ENCODE measurements around the gene OTUB1. TPM values are rescaled to one million over a fixed set of nuclear protein-coding genes. Genes with fewer than 3 reads are reported as not detected.
"Not testable (repeated sequence)": the region's sequence is repeated elsewhere in the genome, so short reads cannot be mapped to it uniquely, and the experiment has no call there.

OTUB1 gene, protein sequence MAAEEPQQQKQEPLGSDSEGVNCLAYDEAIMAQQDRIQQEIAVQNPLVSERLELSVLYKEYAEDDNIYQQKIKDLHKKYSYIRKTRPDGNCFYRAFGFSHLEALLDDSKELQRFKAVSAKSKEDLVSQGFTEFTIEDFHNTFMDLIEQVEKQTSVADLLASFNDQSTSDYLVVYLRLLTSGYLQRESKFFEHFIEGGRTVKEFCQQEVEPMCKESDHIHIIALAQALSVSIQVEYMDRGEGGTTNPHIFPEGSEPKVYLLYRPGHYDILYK
- 10 to 100 TPM; 74.6 to 79.8 TPM for total RNA-seq

DNA sequence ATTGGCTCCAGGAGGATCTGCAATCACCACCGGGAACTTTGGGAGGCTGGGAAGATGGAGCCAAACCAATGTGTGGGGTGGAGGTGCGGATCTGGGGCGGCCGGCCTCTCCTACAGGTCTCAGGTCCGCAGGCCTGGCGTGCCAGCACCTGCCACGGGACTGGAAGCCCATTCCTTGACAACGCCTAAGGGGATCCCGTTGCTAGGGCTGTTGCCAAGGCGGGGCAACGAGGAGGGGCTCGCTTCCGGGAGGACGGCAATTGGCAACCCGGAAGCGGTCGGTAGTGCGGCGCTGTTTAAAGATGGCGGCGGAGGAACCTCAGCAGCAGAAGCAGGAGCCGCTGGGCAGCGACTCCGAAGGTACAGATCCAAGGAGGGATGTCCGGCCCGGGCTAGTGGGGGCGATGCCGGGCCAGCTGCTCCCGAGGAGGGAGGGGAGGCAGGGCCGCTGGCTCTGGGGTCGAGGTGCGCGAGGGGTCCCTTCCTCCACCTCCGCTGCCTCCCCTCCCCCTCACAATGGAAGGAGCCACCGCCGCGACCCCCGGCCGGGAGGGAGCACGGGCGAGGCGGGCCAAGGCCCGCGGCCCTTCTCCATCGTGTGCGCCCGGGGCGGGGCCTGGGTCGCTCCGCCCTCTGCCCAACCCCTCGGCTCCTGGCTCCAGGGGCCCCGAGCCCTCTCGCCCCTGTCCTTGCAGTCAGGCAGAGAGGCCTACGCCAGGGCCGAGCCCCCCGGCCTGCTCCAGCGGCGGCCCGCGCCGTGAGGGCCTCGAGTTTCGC lies at the start of gene OTUB1:
Gene OTUB1 (plus strand): TSS at position 283 of the 776 bp plus-strand sequence. CDS start 19 bp downstream, at position 302.
- ChIA-PET CTCF (interaction anchor here (1.0 to 4.8 kb wide), 5 partner anchors 12 to 163 kb away, joined by 3 to 29 read pairs (median 4); partner anchors contain the start of gene COX8A), POLR2A (no interaction called here)

DNA sequence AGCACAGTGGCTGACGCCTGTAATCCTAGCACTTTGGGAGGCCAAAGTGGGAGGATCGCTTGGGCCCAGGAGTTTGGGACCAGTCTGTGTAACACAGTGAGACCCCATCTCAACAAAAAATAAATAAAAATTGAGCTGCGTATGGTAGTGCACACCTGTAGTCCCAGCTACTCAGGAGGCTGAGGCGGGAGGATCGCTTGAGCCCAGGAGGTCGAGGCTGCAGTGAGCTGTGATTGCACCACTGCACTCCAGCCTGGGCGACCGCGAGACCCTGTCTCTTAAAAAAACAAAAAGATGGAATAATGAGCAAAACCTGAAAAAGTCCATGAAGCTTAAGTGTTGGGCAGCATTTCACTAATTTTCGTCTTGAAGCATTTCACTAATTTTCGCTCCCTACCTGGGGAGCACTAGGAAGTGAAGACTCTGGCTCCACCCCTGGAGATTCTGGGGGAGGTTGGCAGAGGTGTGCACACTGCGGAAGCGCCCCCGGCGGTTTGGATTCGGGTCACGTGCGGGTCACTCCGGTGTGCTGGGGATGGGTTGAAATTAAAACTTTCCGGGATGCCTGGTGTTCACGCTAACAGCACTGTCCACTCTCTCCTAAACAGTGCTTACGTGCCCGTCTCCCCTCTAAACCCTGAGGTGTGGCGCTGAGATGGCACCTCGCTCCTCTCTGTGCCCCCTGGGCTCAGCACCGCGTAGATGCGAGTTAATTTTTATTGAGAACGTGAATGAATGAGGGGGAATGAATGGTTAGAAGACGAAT lies 48.3 kb upstream of the OTUB1 start:
- CTCF ChIA-PET: interaction anchor here (1.0 to 4.2 kb wide), 2 partner anchors 100 to 170 kb away, joined by 3 to 17 read pairs; no protein-coding TSS in a partner anchor
- POLR2A ChIA-PET: interaction anchor here (0.6 kb wide), 1 partner anchor 18 kb away, joined by 3 read pairs; no protein-coding TSS in a partner anchor

- ChIA-PET POLR2A (interaction anchor here (0.6 kb wide), 2 partner anchors 19 to 162 kb away, joined by 3 read pairs; no protein-coding TSS in a partner anchor), CTCF (interaction anchor here (1.0 to 4.2 kb wide), 2 partner anchors 101 to 171 kb away, joined by 3 to 17 read pairs; no protein-coding TSS in a partner anchor)
Measured at GRCh38 chr11:63938479-63939396, 47.5 kb upstream of the OTUB1 start, which contains the start of gene NAA40. Gene NAA40 (plus strand): TSS chr11:63939002. CDS start chr11:63939097, 95 bp downstream.

DNA sequence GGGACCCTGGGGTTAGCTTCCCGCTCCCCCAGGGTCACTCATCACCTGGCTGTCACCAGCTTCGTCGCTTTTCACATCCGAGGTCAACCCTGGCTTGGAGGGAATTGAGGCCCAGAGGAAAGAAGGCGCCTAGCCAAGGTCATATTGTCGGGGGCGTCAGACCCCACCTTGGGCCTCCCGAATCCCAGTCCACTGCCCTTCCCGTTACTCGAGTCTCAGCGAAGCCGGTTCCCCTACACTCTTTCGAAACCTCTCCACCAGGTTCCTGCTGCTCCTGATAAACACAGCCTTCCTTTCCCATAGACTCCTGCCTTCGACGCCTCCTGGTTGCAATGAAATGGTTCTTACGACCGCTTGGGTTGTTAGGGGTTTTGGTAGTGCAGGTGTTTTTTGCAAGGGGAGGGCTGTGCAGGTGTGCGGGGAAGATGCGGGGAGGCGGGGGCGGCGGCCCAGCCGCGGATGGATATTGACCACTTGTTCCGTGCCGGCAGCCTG lies 46.8 kb upstream of the OTUB1 start:
- POLR2A ChIA-PET: interaction anchor here (0.6 kb wide), 1 partner anchor 163 kb away, joined by 3 read pairs; no protein-coding TSS in a partner anchor
- CTCF ChIA-PET: interaction anchor here (4.2 kb wide), 1 partner anchor 102 kb away, joined by 17 read pairs; no protein-coding TSS in a partner anchor

DNA sequence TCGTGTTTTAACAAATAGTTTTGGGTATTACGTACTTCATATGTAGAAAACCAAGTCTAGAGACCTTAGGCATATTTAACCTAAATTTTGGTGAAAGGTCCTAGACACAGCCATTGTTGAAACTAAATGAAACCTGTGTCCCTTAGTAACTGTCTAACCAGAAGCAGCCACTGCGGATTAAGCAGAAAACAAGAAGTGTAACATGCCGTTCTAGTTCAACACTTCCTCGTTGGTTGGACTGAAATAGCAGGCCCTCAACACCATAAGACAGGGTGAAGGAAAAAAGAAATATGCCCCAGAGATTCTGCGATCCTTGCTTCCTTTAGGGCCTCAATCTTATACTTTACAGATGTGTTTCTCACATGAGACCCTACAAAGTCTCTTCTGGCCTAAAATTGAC lies 45.5 kb upstream of the OTUB1 start:
- POLR2A ChIA-PET: no interaction called here
- CTCF ChIA-PET: no interaction called here

- POLR2A ChIA-PET: interaction anchor here (0.7 kb wide), 1 partner anchor 104 kb away, joined by 3 read pairs; no protein-coding TSS in a partner anchor
- CTCF ChIA-PET: interaction anchor here (1.3 to 5.5 kb wide), 2 partner anchors 21 to 105 kb away, joined by 3 to 63 read pairs; partner anchors contain the start of gene MARK2
Measured at GRCh38 chr11:63941901-63942300, 44.3 kb upstream of the OTUB1 start.

DNA sequence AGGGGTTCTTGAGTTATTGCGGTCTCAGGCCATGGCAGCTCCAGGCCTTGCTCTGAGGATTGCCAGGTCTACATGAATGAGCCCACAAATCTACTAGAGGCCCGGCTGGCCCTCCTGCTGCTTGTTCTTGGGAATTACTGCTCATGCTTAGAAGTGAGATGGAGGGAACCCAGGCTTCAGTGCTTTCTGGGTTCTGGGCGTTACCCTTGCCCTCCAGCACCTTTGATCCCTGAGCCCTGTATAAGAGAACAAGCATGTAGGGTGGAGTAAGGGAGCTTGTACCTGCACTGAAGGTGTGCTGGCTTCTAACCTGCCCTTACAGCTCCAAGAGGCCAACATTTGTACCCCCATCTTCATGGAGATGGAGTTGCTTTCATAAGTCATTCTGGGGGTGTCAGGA lies 43.4 kb upstream of the OTUB1 start:
- CTCF ChIA-PET: interaction anchor here (0.6 to 5.5 kb wide), 3 partner anchors 22 to 368 kb away, joined by 3 to 63 read pairs (median 8); partner anchors contain the start of gene MARK2
- POLR2A ChIA-PET: no interaction called here

DNA sequence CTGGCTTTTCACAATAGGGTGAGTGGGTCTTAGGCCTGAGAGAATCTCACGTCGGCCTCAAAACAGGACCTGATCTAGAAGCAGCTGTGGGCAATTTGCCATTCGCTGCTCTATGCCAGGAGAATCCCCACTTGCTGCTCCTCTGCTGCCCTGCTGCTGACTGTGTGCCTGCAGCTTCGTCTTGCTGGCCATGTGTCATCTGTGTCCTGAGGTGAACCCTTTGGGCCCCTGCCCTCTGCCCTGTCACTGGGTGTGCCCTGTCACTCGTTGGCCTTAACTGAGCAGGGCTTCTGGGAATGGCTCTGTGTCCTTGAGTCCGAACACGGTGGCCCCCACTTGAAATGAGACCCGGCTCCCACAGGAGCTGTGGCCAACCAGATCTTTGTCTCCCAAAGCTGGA lies 41.3 kb upstream of the OTUB1 start:
- ChIA-PET POLR2A (no interaction called here), CTCF (interaction anchor here (0.5 to 5.5 kb wide), 10 partner anchors 9 to 1028 kb away, joined by 3 to 63 read pairs (median 5); partner anchors contain the start of genes MARK2 and ZFTA)

- ChIA-PET POLR2A (interaction anchor here (0.6 kb wide), 1 partner anchor 109 kb away, joined by 3 read pairs; no protein-coding TSS in a partner anchor), CTCF (interaction anchor here (0.6 to 5.5 kb wide), 13 partner anchors 9 to 190 kb away, joined by 3 to 63 read pairs (median 5); partner anchors contain the start of genes MARK2 and ZFTA)
Measured at GRCh38 chr11:63945477-63946163, 40.6 kb upstream of the OTUB1 start.

GRCh38 chr11:63951779-63952536 lies 34.3 kb upstream of the OTUB1 start:
- CTCF ChIA-PET: interaction anchor here (1.2 to 1.3 kb wide), 2 partner anchors 10 to 115 kb away, joined by 5 to 7 read pairs; no protein-coding TSS in a partner anchor
- POLR2A ChIA-PET: interaction anchor here (0.5 to 0.6 kb wide), 2 partner anchors 97 to 233 kb away, joined by 3 read pairs; no protein-coding TSS in a partner anchor

DNA sequence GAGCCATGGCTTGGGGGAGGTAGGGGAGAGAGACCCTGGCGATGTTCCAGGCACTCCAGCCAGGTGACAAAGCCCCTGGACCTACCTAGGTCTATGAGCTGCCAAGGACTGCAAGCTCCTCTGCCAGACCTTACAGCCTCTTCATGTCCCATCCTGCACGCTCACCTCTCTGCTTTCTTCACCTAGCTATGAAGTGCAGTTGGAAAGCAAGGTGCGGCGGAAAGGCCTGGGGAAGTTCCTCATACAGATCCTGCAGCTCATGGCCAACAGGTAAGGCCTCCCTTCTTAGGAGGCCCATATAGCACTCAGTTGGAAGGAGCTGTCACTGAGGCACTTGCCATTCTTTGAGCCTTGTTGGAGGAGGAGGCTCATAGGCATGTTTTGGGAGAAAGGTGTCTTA lies 33.7 kb upstream of the OTUB1 start:
- POLR2A ChIA-PET: interaction anchor here (0.6 kb wide), 1 partner anchor 232 kb away, joined by 3 read pairs; no protein-coding TSS in a partner anchor

GRCh38 chr11:63958008-63958407 lies 28.2 kb upstream of the OTUB1 start:
- ChIA-PET POLR2A (no interaction called here), CTCF (interaction anchor here (1.1 kb wide), 1 partner anchor 9 kb away, joined by 4 read pairs; no protein-coding TSS in a partner anchor)

More for the DNA sequence above, 33.7 kb upstream of the OTUB1 start:
- CTCF ChIA-PET: interaction anchor here (0.7 to 1.3 kb wide), 2 partner anchors 116 to 147 kb away, joined by 3 to 7 read pairs; no protein-coding TSS in a partner anchor

DNA sequence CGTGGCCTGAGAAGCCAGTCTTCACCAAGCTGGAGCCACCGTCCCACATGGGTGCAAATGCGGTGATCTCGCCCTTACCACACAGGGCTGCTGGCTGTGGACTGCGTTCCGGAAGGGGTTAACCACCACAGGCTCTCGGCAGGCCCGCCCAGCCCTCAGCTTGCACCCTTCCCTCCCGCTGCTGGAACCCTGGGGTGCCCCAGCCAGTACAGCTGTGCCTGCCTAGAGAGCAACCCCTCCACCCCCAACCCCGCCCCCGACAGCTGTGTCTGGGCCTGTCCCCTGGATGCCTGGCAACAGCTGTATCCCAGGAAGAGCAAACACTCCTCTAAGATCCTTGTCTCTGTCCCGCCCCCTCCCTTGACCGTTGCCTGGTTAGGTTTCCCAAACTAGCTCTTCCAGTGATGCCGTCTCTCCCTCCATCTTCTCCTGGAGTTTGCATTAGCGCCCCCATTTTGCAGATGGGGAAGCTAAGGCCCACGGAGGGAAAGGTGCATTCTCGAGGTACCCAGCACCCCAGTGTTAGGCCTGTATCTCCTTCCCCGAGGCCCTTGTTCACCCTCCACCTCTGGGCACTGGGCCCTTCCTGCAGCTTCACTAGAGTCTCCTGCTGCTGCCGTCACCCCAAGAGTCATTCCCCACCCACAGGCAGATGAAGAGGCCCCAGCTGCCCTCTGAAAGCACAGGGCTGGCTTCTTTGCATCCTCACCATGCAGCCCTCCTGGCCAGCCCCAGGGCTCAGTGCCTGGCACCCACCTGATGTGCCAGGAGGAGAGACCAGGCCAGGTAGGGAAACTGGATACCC lies 24.4 kb upstream of the OTUB1 start:
- CTCF ChIA-PET: interaction anchor here (1.2 to 1.7 kb wide), 3 partner anchors 11 to 191 kb away, joined by 3 to 5 read pairs (median 5); no protein-coding TSS in a partner anchor
- POLR2A ChIA-PET: interaction anchor here (0.6 kb wide), 1 partner anchor 213 kb away, joined by 7 read pairs; no protein-coding TSS in a partner anchor

- CTCF ChIA-PET: interaction anchor here (0.6 kb wide), 1 partner anchor 39 kb away, joined by 5 read pairs; no protein-coding TSS in a partner anchor
- POLR2A ChIA-PET: not testable (repeated sequence)
Measured at GRCh38 chr11:63963895-63964294, 22.3 kb upstream of the OTUB1 start.

DNA sequence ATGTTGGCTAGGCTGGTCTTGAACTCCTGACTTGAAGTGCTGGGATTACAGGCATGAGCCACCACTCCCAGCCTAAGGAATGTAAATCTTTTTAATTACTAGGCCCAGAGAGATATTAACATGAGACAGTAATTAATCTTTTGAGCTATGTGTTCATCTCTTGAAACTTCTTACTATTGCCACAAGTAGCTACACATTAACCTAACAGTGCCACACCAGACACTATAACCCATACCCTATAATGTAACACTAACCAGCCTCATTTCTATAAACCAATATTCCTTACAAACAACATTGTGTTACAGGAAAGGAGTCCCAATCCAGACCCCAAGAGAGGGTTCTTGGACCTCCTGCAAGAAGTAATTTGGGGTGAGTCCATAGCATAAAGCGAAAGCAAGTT lies 19.8 kb upstream of the OTUB1 start:
- ChIA-PET CTCF (interaction anchor here (0.6 kb wide), 1 partner anchor 13 kb away, joined by 3 read pairs; no protein-coding TSS in a partner anchor), POLR2A (no interaction called here)

All from activated CD8-positive, alpha-beta memory T cell treated with anti-CD3 and anti-CD28 coated beads for 36 hours (primary cell).